ENCODE measurements around the gene DCHS1. TPM values are rescaled to one million over a fixed set of nuclear protein-coding genes. Genes with fewer than 3 reads are reported as not detected.
A peak's percentile ranks its signal among the peaks of the same experiment; 100 is the strongest.

DCHS1 gene
- total RNA-seq, 1 donor from 2014 or later, result 61.4 TPM

DNA sequence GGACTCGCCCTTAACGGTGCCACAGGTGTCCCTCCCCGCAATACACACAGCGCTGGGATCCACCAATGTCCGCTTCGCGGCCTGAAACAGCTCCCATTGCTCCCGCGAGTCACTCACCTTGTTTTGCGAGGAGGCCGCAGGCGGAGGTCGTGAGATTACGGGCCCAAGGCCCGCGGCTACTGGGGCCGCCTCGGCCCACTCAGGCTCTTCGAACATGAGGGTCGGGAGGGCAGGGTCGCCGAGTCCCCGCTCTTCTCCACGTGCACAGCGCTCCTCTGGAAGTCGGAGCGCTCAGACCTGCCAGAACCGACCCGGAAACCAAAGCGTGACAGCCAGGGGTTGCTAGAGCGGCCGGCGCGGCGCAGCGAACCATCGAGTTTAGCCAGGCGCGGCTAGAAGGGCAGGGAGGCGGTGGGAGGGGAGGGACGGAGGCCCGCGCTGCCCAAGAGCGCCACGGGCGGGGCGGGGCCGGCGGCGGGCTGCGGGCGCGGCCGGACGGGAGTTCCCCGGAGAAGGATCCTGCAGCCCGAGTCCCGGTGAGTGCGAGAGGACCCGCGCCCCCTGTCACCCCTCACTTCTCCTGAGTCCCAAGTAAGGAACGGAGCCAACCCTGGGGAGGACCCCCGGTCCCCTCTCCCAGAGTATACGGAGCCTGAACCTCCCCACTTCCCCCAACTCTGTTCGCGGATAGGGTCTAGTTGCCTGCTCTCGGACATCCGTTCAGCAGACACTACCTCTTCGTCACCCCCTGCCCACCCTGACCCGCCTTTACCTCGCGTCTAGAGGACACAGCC is 52.1 kb downstream of the DCHS1 start, which contains the start of the genes ILK and RRP8:
ILK (plus strand) TSS at position 488 of the 794 bp plus-strand sequence. CDS start 498 bp downstream, outside the sequence.
RRP8 (minus strand) TSS at position 330 of the 794 bp plus-strand sequence; CDS start at position 216, 114 bp downstream.
- Mint-ChIP-seq H3K27me3 (no peaks in the 10 kb centered on the region), H3K9me3 (ENCODE audit: low read depth) (no peaks in the 10 kb centered on the region), H3K4me3 (ENCODE audit: low read depth) (no peak within 1 kb of the TSS), H3K4me1 (ENCODE audit: low read depth) (peaks cover 21% of the 10 kb centered on the region), H3K27ac (no peak within 1 kb of the TSS), H3K36me3 (ENCODE audit: insufficient read depth) (peaks cover 7% of the 10 kb centered on the region)
- DNase-seq (ENCODE audit: low spot score, unreplicated experiment), result peak; percentile 81
- TF ChIP-seq, protein P1, sequence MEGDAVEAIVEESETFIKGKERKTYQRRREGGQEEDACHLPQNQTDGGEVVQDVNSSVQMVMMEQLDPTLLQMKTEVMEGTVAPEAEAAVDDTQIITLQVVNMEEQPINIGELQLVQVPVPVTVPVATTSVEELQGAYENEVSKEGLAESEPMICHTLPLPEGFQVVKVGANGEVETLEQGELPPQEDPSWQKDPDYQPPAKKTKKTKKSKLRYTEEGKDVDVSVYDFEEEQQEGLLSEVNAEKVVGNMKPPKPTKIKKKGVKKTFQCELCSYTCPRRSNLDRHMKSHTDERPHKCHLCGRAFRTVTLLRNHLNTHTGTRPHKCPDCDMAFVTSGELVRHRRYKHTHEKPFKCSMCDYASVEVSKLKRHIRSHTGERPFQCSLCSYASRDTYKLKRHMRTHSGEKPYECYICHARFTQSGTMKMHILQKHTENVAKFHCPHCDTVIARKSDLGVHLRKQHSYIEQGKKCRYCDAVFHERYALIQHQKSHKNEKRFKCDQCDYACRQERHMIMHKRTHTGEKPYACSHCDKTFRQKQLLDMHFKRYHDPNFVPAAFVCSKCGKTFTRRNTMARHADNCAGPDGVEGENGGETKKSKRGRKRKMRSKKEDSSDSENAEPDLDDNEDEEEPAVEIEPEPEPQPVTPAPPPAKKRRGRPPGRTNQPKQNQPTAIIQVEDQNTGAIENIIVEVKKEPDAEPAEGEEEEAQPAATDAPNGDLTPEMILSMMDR (IDR thresholded peaks at IDR 0.05; ENCODE audit: unreplicated experiment), result peak; percentile 3

DNA sequence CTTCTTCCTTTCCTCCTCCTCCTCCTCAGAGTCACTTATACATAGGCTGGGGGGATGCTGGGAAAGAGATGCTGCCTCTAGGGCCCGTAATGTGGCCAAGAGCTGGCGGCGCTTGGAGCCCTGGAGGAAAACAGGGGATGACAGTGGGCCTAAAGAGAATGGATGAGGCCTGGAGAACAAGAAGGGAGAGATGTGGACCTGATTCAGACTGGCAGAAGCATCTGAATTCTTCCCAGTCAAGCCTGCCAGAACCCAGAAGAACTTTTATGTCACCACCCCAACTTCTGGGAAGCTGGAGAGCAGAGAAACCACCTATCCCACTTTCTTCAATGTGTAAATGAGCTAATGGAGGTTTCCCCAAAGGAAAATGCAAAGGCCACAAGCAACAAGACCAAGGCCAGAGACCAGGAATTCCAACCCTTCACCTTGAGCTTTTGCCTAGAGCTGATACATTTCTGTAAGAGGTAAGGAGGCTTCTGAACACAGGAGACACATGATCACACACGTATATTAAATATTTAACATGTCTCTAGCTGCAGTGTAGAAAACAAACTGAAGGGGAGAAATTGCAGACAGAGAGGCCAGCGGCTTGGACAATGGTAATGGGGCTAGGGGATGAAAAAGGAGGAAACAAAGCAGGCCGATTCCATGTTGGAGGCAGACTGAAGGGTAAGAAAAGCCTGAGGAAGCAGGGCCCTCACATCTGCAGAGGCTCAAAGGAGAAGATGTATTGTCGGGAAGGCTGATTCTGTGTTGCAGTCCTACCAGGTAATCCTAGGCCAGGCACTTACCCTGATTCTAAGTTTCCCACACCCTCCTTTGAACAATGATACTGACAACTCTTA is 53.3 kb downstream of the DCHS1 start:
- Mint-ChIP-seq H3K9me3 (ENCODE audit: low read depth) (no peaks in the 10 kb centered on the region), H3K36me3 (ENCODE audit: insufficient read depth) (peaks cover 11% of the 10 kb centered on the region), H3K27ac (no peak overlapping the region), H3K27me3 (no peaks in the 10 kb centered on the region), H3K4me1 (ENCODE audit: low read depth) (peaks cover 25% of the 10 kb centered on the region), H3K4me3 (ENCODE audit: low read depth) (no peak overlapping the region)
- no peak for DNase-seq (ENCODE audit: low spot score, unreplicated experiment)
- TF ChIP-seq, protein P1 (IDR thresholded peaks at IDR 0.05; ENCODE audit: unreplicated experiment), result no peak

DNA sequence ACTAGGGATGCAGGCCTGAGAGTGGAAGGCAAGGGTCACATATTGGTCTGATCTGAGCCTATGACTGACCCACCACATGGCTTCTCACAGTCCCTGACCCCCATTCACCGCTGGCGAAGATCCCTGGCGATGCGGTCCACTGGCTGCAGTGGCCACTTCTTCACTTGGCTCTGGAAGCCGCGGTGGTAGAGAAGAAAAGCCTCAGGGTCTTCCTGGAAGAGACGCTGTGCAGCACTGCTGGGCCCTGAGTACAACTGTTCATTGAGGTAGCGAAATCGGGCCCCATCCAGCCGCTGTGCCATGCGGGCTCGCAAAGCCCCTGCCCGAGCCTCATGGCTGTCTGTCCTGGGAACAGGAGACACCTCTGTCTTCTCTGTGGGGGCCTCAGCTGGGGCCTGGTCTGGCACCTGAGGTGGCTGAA is 54.6 kb downstream of the DCHS1 start:
- Mint-ChIP-seq H3K9me3 (ENCODE audit: low read depth) (no peaks in the 10 kb centered on the region), H3K4me3 (ENCODE audit: low read depth) (no peak overlapping the region), H3K27ac (no peak overlapping the region), H3K4me1 (ENCODE audit: low read depth) (peaks cover 17% of the 10 kb centered on the region), H3K27me3 (no peaks in the 10 kb centered on the region), H3K36me3 (ENCODE audit: insufficient read depth) (peaks cover 13% of the 10 kb centered on the region)
- no peak for DNase-seq (ENCODE audit: low spot score, unreplicated experiment)
- TF ChIP-seq, protein P1 (IDR thresholded peaks at IDR 0.05; ENCODE audit: unreplicated experiment), result no peak

DNA sequence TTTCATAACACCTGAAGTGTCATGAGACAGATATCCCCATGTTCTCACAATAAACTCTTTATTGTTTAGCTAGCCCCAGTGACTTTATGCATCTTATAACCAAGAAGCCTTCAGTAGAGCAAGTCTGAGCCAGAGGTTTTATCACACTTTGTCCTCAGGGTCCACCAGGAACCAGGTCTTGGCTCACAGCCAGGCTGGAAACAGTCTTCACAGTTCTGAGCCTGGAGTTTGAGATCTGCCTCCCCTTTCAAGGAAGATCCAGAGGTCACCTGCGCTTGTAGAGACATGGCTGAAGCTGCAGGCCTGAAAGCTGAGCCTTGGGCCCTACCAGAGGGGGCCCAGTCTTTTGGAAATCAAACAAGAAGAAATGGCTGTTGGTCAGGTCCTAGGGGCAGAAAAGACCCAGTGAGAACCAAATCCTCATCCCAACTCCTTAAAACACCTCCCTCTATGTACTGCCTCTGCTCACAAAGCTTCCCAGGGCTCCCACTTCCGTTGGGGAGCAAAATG is 55.7 kb downstream of the DCHS1 start:
- TF ChIP-seq, protein P1 (IDR thresholded peaks at IDR 0.05; ENCODE audit: unreplicated experiment), result no peak
- Mint-ChIP-seq H3K4me1 (ENCODE audit: low read depth) (peaks cover 16% of the 10 kb centered on the region), H3K27me3 (no peaks in the 10 kb centered on the region), H3K27ac (no peak overlapping the region), H3K4me3 (ENCODE audit: low read depth) (no peak overlapping the region), H3K36me3 (ENCODE audit: insufficient read depth) (peaks cover 13% of the 10 kb centered on the region), H3K9me3 (ENCODE audit: low read depth) (no peaks in the 10 kb centered on the region)
- no peak for DNase-seq (ENCODE audit: low spot score, unreplicated experiment)

DNA sequence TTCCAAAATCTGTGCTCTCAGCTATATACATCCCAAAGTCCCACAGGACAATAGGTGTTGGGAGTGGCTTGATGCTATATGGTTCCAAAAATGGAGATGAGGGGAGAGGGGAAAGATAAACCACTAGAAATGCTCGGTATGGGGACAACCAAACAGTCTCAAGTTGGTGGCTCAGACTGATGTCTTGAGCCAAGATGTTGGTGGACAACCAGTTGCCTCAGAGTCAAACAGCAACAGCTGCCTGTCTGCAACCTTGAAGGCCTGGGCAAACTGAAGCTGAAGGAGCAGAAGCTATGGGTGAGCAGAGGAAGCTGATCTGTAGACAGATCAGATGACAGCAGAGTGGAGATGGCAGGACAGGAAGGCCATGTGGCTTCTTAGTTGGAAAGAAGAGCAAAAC is 56.2 kb downstream of the DCHS1 start:
- DNase-seq (ENCODE audit: low spot score, unreplicated experiment), result no peak
- Mint-ChIP-seq H3K4me1 (ENCODE audit: low read depth) (peaks cover 16% of the 10 kb centered on the region), H3K4me3 (ENCODE audit: low read depth) (no peak overlapping the region), H3K36me3 (ENCODE audit: insufficient read depth) (peaks cover 13% of the 10 kb centered on the region), H3K27ac (no peak overlapping the region), H3K27me3 (no peaks in the 10 kb centered on the region), H3K9me3 (ENCODE audit: low read depth) (no peaks in the 10 kb centered on the region)
- TF ChIP-seq, protein P1 (IDR thresholded peaks at IDR 0.05; ENCODE audit: unreplicated experiment), result no peak

Measured in progenitor cell of endocrine pancreas (in vitro differentiated cells).